ENCODE data around the gene CDS2. TPM values are rescaled to one million over a fixed set of nuclear protein-coding genes. Genes with fewer than 3 reads are reported as not detected.
"Not testable (repeated sequence)": the region's sequence is repeated elsewhere in the genome, so short reads cannot be mapped to it uniquely, and the experiment has no call there.

Gene CDS2
- total RNA-seq, 2 donors from 2014 or later: 31.7 to 44.3 TPM

DNA sequence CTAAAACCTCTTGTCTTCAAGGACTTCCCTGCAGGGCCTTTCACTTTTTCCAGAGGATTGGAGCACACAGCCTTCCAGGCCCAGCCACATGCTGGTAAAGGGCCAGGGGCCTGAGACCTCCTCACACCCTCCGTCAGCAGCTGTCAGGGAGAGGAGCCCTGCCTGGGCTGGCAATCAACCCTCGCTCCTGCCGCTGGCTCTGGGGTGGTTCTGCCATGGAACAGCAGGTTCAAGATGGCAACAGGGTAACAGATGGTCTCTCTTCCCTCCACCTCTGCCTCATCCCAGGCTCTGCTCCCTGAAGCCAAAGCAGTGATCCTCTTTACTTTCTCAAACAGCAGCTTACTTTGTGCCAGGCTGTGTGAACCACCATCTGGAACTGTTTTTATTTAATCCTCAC, 30.9 kb upstream of the CDS2 start:
- no peak for DNase-seq
- H3K4me1 ChIP-seq: no peaks in the 10 kb centered on the region
- no peak overlapping the region for H3K9ac ChIP-seq (ENCODE audit: low read depth in 2 of 2, low read length in 2 of 2)
- no peaks in the 10 kb centered on the region for H3K9me3 ChIP-seq
- intact Hi-C loops (cut with DNase I): loop anchor here (10.0 kb wide), 1 partner anchor 91 kb away; the partner anchor contains the start of gene SLC23A2
- TF ChIP-seq, protein P1, sequence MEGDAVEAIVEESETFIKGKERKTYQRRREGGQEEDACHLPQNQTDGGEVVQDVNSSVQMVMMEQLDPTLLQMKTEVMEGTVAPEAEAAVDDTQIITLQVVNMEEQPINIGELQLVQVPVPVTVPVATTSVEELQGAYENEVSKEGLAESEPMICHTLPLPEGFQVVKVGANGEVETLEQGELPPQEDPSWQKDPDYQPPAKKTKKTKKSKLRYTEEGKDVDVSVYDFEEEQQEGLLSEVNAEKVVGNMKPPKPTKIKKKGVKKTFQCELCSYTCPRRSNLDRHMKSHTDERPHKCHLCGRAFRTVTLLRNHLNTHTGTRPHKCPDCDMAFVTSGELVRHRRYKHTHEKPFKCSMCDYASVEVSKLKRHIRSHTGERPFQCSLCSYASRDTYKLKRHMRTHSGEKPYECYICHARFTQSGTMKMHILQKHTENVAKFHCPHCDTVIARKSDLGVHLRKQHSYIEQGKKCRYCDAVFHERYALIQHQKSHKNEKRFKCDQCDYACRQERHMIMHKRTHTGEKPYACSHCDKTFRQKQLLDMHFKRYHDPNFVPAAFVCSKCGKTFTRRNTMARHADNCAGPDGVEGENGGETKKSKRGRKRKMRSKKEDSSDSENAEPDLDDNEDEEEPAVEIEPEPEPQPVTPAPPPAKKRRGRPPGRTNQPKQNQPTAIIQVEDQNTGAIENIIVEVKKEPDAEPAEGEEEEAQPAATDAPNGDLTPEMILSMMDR (IDR thresholded peaks at IDR 0.05): no peak
- no peaks in the 10 kb centered on the region for H3K27me3 ChIP-seq
- no peak overlapping the region for H3K4me3 ChIP-seq
- no peaks in the 10 kb centered on the region for H3K36me3 ChIP-seq
- no peak overlapping the region for H3K27ac ChIP-seq

DNA sequence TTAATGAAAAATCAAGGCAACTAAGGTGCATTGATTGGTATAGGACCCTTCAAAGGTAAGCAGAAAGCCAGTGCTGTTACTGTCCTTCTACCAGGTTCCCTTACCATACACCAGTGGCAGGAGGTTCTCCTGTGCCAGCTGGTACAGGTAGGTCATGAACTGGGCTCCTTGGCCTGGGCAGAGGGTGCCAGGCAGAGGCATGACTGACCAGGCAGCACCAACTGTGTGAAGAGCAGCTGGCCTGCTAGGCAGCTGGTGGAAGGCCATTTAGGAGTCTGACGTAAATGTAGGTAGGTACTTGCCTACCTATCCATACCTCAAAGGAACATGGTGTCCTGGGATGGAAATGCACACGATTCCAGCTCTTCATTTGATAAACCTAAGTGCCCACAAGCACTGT, 30.3 kb upstream of the CDS2 start:
- no peaks in the 10 kb centered on the region for H3K9me3 ChIP-seq
- TF ChIP-seq, protein P1 (IDR thresholded peaks at IDR 0.05): no peak
- no peak overlapping the region for H3K9ac ChIP-seq (ENCODE audit: low read depth in 2 of 2, low read length in 2 of 2)
- no peak for DNase-seq
- H3K27ac ChIP-seq: no peak overlapping the region
- H3K4me1 ChIP-seq: no peaks in the 10 kb centered on the region
- H3K27me3 ChIP-seq: no peaks in the 10 kb centered on the region
- H3K36me3 ChIP-seq: no peaks in the 10 kb centered on the region
- intact Hi-C loops (cut with DNase I): loop anchor here (10.0 kb wide), 1 partner anchor 92 kb away; the partner anchor contains the start of gene SLC23A2
- H3K4me3 ChIP-seq: no peak overlapping the region

DNA sequence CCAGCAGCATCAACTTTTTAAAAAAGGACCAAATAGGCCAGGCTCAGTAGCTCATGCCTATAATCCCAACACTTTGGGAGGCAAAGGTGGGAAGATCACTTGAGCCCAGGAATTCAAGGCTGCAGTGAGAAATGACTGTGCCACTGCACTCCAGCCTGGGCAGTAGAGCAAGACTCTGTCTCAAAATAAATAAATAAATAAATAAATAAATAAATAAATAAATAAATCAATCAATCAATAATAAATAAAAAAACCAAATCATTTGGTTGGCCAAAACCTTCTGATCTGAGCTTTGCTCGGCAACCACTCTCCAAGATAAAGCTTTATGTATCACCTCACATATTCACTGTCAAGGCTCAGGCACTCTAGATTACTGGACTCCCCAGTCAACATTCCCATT, 27.8 kb upstream of the CDS2 start:
- H3K4me1 ChIP-seq; H3K9me3 ChIP-seq; H3K27ac ChIP-seq; H3K27me3 ChIP-seq; H3K9ac ChIP-seq (ENCODE audit: low read depth in 2 of 2, low read length in 2 of 2); DNase-seq; H3K36me3 ChIP-seq; H3K4me3 ChIP-seq: not testable (repeated sequence)
- intact Hi-C loops (cut with DNase I): loop anchor here (10.0 kb wide), 1 partner anchor 94 kb away; the partner anchor contains the start of gene SLC23A2

DNA sequence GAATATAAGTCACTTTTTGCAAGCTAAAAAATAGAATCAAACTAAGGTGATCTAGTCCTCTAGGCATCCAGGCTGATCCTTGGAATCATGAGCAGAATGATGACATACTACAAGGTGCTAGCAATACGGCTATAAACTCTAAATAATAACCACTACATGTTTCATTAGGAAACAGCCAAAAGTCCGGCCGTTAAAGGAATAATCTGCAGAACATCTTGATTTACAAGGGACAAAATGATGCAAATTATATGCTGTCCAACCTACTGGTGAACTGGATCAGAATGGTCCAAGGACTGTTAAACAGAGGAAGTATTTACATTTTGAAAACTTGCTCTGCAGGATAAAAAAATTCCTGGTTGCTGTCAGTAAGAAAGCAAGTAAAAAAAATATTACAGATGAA, 26.9 kb upstream of the CDS2 start:
- DNase-seq; H3K9me3 ChIP-seq; H3K4me1 ChIP-seq; H3K27ac ChIP-seq; H3K4me3 ChIP-seq; H3K9ac ChIP-seq (ENCODE audit: low read depth in 2 of 2, low read length in 2 of 2); H3K27me3 ChIP-seq; H3K36me3 ChIP-seq: not testable (repeated sequence)
- intact Hi-C loops (cut with DNase I): loop anchor here (2.0 to 10.0 kb wide), 2 partner anchors 43 to 95 kb away; partner anchors contain the start of gene SLC23A2

- H3K27ac ChIP-seq: no peak overlapping the region
- H3K27me3 ChIP-seq: no peaks in the 10 kb centered on the region
- TF ChIP-seq, protein P1 (IDR thresholded peaks at IDR 0.05): peak; percentile 90
- no peaks in the 10 kb centered on the region for H3K9me3 ChIP-seq
- no peaks in the 10 kb centered on the region for H3K4me1 ChIP-seq
- peak; percentile 81 for DNase-seq
- no peaks in the 10 kb centered on the region for H3K36me3 ChIP-seq
- intact Hi-C loops (cut with DNase I): loop anchor here (2.0 kb wide), 1 partner anchor 44 kb away; no protein-coding TSS in a partner anchor
- no peak overlapping the region for H3K9ac ChIP-seq (ENCODE audit: low read depth in 2 of 2, low read length in 2 of 2)
- no peak overlapping the region for H3K4me3 ChIP-seq
Observed at GRCh38 chr20:5100684-5101347, 26.0 kb upstream of the CDS2 start.

- DNase-seq: no peak
- H3K4me1 ChIP-seq: no peaks in the 10 kb centered on the region
- TF ChIP-seq, protein P1 (IDR thresholded peaks at IDR 0.05): no peak
- no peaks in the 10 kb centered on the region for H3K9me3 ChIP-seq
- intact Hi-C loops (cut with DNase I): no loop called here
- H3K27ac ChIP-seq: no peak overlapping the region
- H3K4me3 ChIP-seq: no peak overlapping the region
- H3K36me3 ChIP-seq: no peaks in the 10 kb centered on the region
- no peak overlapping the region for H3K9ac ChIP-seq (ENCODE audit: low read depth in 2 of 2, low read length in 2 of 2)
- no peaks in the 10 kb centered on the region for H3K27me3 ChIP-seq
Observed at GRCh38 chr20:5104479-5104878, 22.3 kb upstream of the CDS2 start.
